Uterus (tissue), 2 donors: Measurements from ENCODE around the gene TNNI3.

Source experiments
- CTCF ChIP-seq, 4 experiments: fragments of 200-600 bp in 2 of 4; fragments of 450-650 bp in 2 of 4; sonication (generic) in 2 of 4; IDR thresholded peaks; one replicate each; pipeline ENCODE4 v1.5.1; 2016 to 2019; ENCODE audit warnings: antibody characterized with exemption in 4 of 4, mild to moderate bottlenecking in 2 of 4, moderate library complexity in 1 of 4
- POLR2A ChIP-seq, 2 donors: fragments of 450-650 bp; IDR thresholded peaks; one replicate each; pipeline ENCODE4 v1.6.1; 2016; ENCODE audit warnings: antibody characterized with exemption in 2 of 2, mild to moderate bottlenecking in 1 of 2, moderate library complexity in 1 of 2

- no peak for TF ChIP-seq CTCF (IDR thresholded peaks at IDR 0.05)
- no peak for TF ChIP-seq POLR2A (IDR thresholded peaks at IDR 0.05)
Measured at GRCh38 chr19:55173714-55174409, 16.3 kb upstream of the TNNI3 start.
